HG03460 (cell line): ENCODE measurements around the gene RBM10.

Experiments
- ATAC-seq: cut with Tn5 transposase; IDR thresholded peaks from one replicate; pipeline ENCODE4 v1.9.1; 2021; ENCODE audit not compliant: unreplicated experiment

Gene RBM10

DNA sequence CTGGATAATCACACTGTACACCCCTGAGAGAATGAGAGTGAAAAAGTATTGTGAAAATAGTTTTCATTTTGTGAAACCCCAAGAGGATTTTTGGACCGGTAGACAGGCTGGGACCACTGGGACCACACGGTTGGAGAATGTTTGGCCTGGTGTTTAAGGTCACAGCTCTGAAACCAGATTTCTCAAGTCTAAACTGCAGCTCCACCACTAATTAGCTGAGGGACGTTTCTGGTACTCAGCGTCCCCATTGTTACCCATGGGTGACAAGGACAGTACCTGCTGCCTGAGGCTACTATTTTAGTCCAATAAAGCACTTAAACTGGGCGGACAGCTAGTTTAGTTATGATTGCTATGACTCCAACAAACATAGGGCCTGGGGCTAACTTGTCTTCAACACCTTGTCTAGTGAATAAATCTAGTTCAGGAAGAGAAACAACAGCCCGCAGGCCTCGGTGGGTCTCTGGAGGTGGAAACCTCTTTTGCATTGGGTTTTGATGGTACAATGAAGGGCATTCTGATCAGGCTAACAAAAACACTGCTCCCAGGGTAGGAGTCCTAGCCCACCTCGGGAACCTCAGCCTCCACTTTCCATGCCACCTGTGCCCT, 87.3 kb downstream of the RBM10 start:
- no peak for ATAC-seq

DNA sequence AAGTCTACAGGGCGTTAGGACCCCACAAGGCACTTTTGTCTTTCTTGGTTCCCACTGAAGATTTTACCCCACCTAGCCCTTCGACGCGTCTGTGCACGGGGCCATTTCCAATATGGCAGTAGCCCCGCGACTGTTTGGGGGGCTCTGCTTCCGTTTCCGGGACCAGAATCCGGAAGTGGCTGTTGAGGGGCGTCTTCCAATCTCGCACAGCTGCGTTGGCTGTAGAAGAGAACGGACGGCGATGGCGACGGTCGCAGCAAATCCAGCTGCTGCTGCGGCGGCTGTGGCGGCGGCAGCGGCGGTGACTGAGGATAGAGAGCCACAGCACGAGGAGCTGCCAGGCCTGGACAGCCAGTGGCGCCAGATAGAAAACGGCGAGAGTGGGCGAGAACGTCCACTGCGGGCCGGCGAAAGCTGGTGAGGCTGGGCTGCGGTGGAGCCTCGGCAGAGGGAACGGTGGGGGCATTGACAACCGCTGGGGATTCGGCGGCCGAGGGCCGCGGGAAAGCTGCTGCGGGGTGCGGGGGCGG, 87.8 kb downstream of the RBM10 start, which contains the start of gene USP11:
Gene USP11 (plus strand): TSS at position 207 of the 530 bp plus-strand sequence. CDS start 35 bp downstream, at position 242.
- peak; percentile 15 for ATAC-seq

DNA sequence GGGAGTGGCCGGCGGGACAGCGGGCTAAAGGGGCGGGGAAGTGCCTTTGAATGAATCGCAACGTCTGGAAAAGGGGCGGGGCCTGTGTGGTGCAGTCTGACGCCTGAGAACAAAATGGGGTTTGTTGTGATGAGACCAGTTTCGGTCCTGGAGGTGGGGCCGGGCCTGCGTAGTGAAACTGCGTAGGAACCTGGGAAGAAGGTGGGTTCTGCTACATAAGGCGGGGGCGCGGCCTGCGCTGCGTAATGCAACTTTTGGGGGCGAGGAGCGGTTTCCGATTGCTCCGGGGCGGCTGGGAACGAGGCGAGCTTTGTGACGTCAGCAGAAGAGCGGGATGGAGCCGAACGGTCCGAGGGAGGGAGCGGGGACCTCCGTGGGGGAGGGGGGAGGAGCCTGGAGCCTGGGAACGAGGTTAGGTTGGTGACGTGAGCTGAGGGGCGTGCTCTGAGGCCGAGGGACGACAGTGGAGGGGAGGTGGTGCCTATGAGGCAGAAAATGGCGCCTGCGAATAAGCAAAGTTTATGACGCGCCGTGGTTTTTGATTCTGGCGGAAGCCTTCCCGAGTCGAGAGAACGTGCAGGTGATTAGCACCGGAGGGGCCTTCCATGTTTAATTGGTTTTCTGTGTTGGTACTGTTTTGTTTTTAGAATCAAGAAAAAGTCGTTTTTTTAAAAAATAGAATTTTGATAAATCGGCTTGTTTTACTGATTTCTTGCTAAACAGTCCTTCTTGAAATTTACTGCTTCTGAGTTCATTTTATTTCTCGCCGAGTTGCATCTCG, 88.5 kb downstream of the RBM10 start:
- ATAC-seq: peak; percentile 86

DNA sequence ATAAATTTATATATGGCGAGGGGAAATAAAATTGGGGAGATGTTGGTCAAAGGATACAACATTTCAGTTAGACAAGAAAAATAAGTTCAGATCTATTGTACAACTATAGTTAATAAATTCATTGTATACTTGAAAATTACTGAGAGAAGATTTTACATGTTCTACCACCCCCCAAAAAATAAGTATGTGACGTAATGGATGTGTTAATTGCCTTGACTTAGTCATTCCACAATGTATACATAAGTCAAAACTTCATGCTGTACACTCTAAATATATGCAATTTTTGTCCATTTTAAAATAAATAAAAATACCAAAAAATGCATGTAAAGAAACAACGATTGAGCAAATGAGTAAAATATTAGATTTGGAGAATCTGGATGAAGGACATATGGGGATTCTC, 89.6 kb downstream of the RBM10 start:
- ATAC-seq: no peak

DNA sequence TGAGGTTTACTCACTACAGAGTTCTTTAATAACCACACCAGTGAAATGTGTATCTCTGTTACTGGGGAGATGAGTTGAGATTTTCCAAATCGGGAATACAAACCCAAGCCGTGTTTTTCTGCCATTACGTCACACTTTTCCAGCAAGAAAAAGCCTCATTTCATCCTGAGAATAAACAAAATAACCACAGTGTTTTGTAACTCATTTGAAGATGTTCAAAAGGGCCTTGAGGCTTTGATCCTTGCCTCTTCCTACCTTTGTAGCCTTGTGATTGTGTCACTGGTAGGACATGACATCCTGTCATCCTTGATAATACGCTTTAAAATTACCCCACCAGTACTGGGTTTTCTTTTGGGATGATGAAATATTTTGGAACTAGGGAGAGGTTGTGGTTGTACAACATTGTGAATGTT, 90.7 kb downstream of the RBM10 start:
- no peak for ATAC-seq
